ENCODE results near the gene DMD. TPM values are rescaled to one million over a fixed set of nuclear protein-coding genes. Genes with fewer than 3 reads are reported as not detected.

DMD gene
- total RNA-seq, 2 donors from 2014 or later = 19.6 to 24.9 TPM

DNA sequence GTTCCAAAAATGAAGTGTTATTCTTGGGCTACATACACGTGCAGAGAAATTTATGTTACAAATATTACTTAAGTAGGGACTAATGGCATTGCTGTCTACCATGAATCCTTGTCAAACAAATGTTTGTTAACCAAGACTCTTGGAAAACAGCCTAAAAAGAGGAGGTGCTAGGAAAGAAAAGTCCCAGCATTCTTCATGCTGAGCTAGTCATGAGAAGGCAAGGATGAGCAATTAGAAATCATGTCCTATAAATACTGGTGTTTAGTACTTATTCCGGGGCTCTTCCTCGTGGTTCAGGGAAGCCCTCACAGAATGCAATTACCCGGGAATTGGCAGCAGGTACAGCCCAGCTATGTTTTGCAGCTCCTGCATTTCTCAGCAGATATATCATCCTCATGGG, 1761.4 kb downstream of the DMD start:
- Histone ChIP-seq H3K4me1 (ENCODE audit: control insufficient read depth, insufficient read depth, low read length) (no peaks in the 10 kb centered on the region), H3K36me3 (ENCODE audit: control insufficient read depth, insufficient read depth, low read length) (no peaks in the 10 kb centered on the region), H3K9ac (ENCODE audit: extremely low read depth, low read length, poor library complexity, severe bottlenecking) (no peak overlapping the region), H3K9me3 (ENCODE audit: control insufficient read depth, low read length) (no peaks in the 10 kb centered on the region), H3K27ac (ENCODE audit: low read depth, low read length) (no peak overlapping the region), H3K4me3 (ENCODE audit: low read length) (no peak overlapping the region), H3K27me3 (ENCODE audit: control insufficient read depth, insufficient read depth, low read length, poor library complexity, severe bottlenecking) (no peaks in the 10 kb centered on the region)
- Mint-ChIP-seq H3K27ac (no peak overlapping the region), H3K9me3 (peaks cover 34% of the 10 kb centered on the region), H3K36me3 (ENCODE audit: low read depth) (no peaks in the 10 kb centered on the region), H3K4me1 (peaks cover 2% of the 10 kb centered on the region), H3K27me3 (ENCODE audit: insufficient read depth) (no peaks in the 10 kb centered on the region), H3K4me3 (no peak overlapping the region)
- DNase-seq = no peak
- no peak for TF ChIP-seq CTCF (conservative IDR thresholded peaks at IDR 0.05)
- 88% methylated on average over 4 of the region's 4 CpGs; no CpG with 5 or more reads in 1 of the 2 experiments for WGBS, 2 experiments (ENCODE audit: insufficient coverage in 1 of 2, insufficient read length in 1 of 2)

DNA sequence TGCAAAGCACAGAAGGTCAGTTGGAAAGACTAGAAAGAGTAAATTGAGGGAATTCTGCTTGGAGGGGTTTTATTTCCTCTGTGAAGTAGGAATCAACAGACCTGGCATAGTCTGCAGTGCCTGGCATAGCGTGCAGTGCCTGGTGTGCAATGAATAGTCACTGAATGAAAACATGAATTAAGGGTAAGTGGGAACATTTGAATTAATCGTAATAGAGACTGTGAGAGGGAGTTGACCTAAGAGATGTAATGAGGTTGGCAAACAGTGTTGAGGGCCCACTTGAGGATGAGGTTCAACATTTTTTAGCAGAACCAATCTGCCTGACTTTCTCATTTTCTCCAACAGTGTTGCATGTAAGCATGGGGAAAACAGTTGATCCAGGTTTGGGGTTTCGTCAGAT, 1762.3 kb downstream of the DMD start:
- Mint-ChIP-seq H3K27me3 (ENCODE audit: insufficient read depth) (no peaks in the 10 kb centered on the region), H3K27ac (no peak overlapping the region), H3K4me1 (peaks cover 2% of the 10 kb centered on the region), H3K4me3 (no peak overlapping the region), H3K9me3 (peaks cover 40% of the 10 kb centered on the region), H3K36me3 (ENCODE audit: low read depth) (no peaks in the 10 kb centered on the region)
- H3K4me3 ChIP-seq (ENCODE audit: low read length) = no peak overlapping the region
- no peaks in the 10 kb centered on the region for H3K36me3 ChIP-seq (ENCODE audit: control insufficient read depth, insufficient read depth, low read length)
- no peak for DNase-seq
- 88 to 94% methylated on average over 2 to 3 of the region's 3 CpGs for WGBS, 2 experiments (ENCODE audit: insufficient coverage in 1 of 2, insufficient read length in 1 of 2)
- no peak for TF ChIP-seq CTCF (conservative IDR thresholded peaks at IDR 0.05)
- no peak overlapping the region for H3K27ac ChIP-seq (ENCODE audit: low read depth, low read length)
- no peak overlapping the region for H3K9ac ChIP-seq (ENCODE audit: extremely low read depth, low read length, poor library complexity, severe bottlenecking)
- H3K4me1 ChIP-seq (ENCODE audit: control insufficient read depth, insufficient read depth, low read length) = no peaks in the 10 kb centered on the region
- no peaks in the 10 kb centered on the region for H3K27me3 ChIP-seq (ENCODE audit: control insufficient read depth, insufficient read depth, low read length, poor library complexity, severe bottlenecking)
- H3K9me3 ChIP-seq (ENCODE audit: control insufficient read depth, low read length) = no peaks in the 10 kb centered on the region

DNA sequence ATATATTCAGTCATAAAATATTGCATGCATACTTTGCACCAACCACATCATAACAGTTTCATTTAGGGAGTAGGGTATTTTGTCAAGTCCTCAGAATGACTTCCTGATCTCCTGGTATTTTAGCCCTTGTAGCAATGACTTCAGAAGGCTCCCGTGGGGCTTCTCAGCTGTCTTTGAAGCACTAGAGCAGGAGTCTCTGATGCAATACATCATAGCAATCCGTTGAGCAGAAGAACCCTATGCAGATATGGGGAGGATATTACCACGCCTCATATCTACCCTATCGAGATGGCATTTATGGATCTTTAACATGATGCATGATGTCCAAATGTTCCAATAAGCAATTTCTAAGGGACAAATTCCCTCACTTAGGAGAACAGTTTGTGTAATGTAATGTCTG, 1765.8 kb downstream of the DMD start:
- DNase-seq = no peak
- WGBS, 2 experiments (ENCODE audit: insufficient coverage in 1 of 2, insufficient read length in 1 of 2) = 83% methylated on average over 4 of the region's 4 CpGs; no CpG with 5 or more reads in 1 of the 2 experiments
- no peaks in the 10 kb centered on the region for H3K27me3 ChIP-seq (ENCODE audit: control insufficient read depth, insufficient read depth, low read length, poor library complexity, severe bottlenecking)
- Mint-ChIP-seq H3K9me3 (peaks cover 29% of the 10 kb centered on the region), H3K4me1 (peaks cover 2% of the 10 kb centered on the region), H3K4me3 (no peak overlapping the region), H3K27ac (no peak overlapping the region), H3K36me3 (ENCODE audit: low read depth) (no peaks in the 10 kb centered on the region), H3K27me3 (ENCODE audit: insufficient read depth) (no peaks in the 10 kb centered on the region)
- no peaks in the 10 kb centered on the region for H3K9me3 ChIP-seq (ENCODE audit: control insufficient read depth, low read length)
- H3K9ac ChIP-seq (ENCODE audit: extremely low read depth, low read length, poor library complexity, severe bottlenecking) = no peak overlapping the region
- no peaks in the 10 kb centered on the region for H3K4me1 ChIP-seq (ENCODE audit: control insufficient read depth, insufficient read depth, low read length)
- TF ChIP-seq CTCF (conservative IDR thresholded peaks at IDR 0.05) = no peak
- H3K4me3 ChIP-seq (ENCODE audit: low read length) = no peak overlapping the region
- no peak overlapping the region for H3K27ac ChIP-seq (ENCODE audit: low read depth, low read length)
- no peaks in the 10 kb centered on the region for H3K36me3 ChIP-seq (ENCODE audit: control insufficient read depth, insufficient read depth, low read length)
